ENCODE results near the gene NCKAP5.

DNA sequence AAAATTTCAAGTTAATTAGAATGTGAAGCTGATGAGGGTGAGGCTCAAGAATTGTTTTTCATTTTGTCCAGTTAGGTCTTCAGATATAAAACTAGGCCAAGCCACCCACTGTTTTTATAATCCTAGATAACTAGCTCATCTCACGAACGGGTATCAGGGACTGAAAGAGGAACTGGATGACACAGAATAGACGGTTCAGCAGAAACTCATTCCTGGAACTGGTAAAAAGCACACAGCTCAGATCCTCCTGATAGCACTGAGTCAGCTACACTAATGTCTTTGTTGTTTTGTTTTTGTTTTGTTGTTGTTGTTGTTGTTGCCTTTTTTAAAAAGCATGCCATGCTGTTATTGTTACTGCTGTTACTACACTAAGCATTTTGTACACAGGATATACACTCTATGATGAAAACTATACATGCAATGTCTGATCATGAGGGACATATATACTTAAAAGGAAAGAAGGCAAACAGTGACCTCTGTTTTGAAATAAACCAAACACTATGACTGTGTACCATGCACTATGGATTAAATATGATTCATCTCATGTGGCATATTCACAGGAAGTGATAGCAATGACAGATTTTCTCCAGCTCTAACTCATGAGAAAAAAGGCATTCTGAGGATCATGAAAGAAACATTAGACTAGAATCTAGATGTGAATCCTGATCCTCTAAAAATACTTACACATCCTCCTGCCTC, 437.6 kb downstream of the NCKAP5 start:
- TF ChIP-seq, protein P1, sequence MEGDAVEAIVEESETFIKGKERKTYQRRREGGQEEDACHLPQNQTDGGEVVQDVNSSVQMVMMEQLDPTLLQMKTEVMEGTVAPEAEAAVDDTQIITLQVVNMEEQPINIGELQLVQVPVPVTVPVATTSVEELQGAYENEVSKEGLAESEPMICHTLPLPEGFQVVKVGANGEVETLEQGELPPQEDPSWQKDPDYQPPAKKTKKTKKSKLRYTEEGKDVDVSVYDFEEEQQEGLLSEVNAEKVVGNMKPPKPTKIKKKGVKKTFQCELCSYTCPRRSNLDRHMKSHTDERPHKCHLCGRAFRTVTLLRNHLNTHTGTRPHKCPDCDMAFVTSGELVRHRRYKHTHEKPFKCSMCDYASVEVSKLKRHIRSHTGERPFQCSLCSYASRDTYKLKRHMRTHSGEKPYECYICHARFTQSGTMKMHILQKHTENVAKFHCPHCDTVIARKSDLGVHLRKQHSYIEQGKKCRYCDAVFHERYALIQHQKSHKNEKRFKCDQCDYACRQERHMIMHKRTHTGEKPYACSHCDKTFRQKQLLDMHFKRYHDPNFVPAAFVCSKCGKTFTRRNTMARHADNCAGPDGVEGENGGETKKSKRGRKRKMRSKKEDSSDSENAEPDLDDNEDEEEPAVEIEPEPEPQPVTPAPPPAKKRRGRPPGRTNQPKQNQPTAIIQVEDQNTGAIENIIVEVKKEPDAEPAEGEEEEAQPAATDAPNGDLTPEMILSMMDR (IDR thresholded peaks at IDR 0.05): no peak
- TF ChIP-seq EP300 (IDR thresholded peaks at IDR 0.05) (no peak), POLR2A (IDR thresholded peaks at IDR 0.05) (no peak)

Data from ovary (tissue), 3 donors.